Measurements from ENCODE around the gene AFAP1L2. TPM values are rescaled to one million over a fixed set of nuclear protein-coding genes. Genes with fewer than 3 reads are reported as not detected.

The AFAP1L2 gene
- total RNA-seq, 2 experiments from 2014 or later = 3.8 to 5.0 TPM

- H3K36me3 Mint-ChIP-seq = peaks cover 2% of the 10 kb centered on the region
- H3K27ac Mint-ChIP-seq = no peak overlapping the region
- POLR2A ChIA-PET = no interaction called here
- H3K4me1 Mint-ChIP-seq = peaks cover 12% of the 10 kb centered on the region
- no peak overlapping the region for H3K4me3 Mint-ChIP-seq
- H3K9me3 Mint-ChIP-seq = peaks cover 8% of the 10 kb centered on the region
- peaks cover 2% of the 10 kb centered on the region for H3K27me3 Mint-ChIP-seq
- ATAC-seq (ENCODE audit: low read depth) (no peak), DNase-seq (no peak)
These were observed 14.9 kb downstream of the AFAP1L2 start for GRCh38 chr10:114389426-114389825.

GRCh38 chr10:114388275-114388674, 16.0 kb downstream of the AFAP1L2 start:
- Mint-ChIP-seq H3K27me3 (peaks cover 2% of the 10 kb centered on the region), H3K4me3 (peak overlapping the region; percentile 3), H3K9me3 (peaks cover 8% of the 10 kb centered on the region), H3K27ac (peak overlapping the region; percentile 51), H3K36me3 (peaks cover 2% of the 10 kb centered on the region), H3K4me1 (peaks cover 10% of the 10 kb centered on the region)
- DNase-seq (no peak), ATAC-seq (ENCODE audit: low read depth) (peak; percentile 75)
- POLR2A ChIA-PET = no interaction called here

- POLR2A ChIA-PET = interaction anchor here (0.7 kb wide), 1 partner anchor 693 kb away, joined by 3 read pairs; no protein-coding TSS in a partner anchor
- H3K9me3 Mint-ChIP-seq = peaks cover 8% of the 10 kb centered on the region
- H3K4me1 Mint-ChIP-seq = peaks cover 10% of the 10 kb centered on the region
- no peak for DNase-seq
- H3K27ac Mint-ChIP-seq = no peak overlapping the region
- peaks cover 5% of the 10 kb centered on the region for H3K27me3 Mint-ChIP-seq
- peaks cover 2% of the 10 kb centered on the region for H3K36me3 Mint-ChIP-seq
- H3K4me3 Mint-ChIP-seq = no peak overlapping the region
- ATAC-seq (ENCODE audit: low read depth) = no peak
These were observed 16.5 kb downstream of the AFAP1L2 start for GRCh38 chr10:114387784-114388183.

GRCh38 chr10:114386452-114386851, 17.9 kb downstream of the AFAP1L2 start:
- peaks cover 13% of the 10 kb centered on the region for H3K27me3 Mint-ChIP-seq
- H3K4me3 Mint-ChIP-seq = no peak overlapping the region
- no peak for ATAC-seq (ENCODE audit: low read depth)
- peaks cover 10% of the 10 kb centered on the region for H3K4me1 Mint-ChIP-seq
- H3K9me3 Mint-ChIP-seq = peaks cover 8% of the 10 kb centered on the region
- peaks cover 2% of the 10 kb centered on the region for H3K36me3 Mint-ChIP-seq
- H3K27ac Mint-ChIP-seq = no peak overlapping the region
- no peak for DNase-seq
- POLR2A ChIA-PET = no interaction called here

GRCh38 chr10:114385557-114385956, 18.7 kb downstream of the AFAP1L2 start:
- DNase-seq = no peak
- Mint-ChIP-seq H3K4me3 (no peak overlapping the region), H3K4me1 (peaks cover 10% of the 10 kb centered on the region), H3K27ac (no peak overlapping the region), H3K27me3 (peaks cover 13% of the 10 kb centered on the region), H3K36me3 (peaks cover 2% of the 10 kb centered on the region), H3K9me3 (peaks cover 7% of the 10 kb centered on the region)
- POLR2A ChIA-PET = no interaction called here
- no peak for ATAC-seq (ENCODE audit: low read depth)

GRCh38 chr10:114384601-114385000, 19.7 kb downstream of the AFAP1L2 start:
- H3K27me3 Mint-ChIP-seq = peaks cover 16% of the 10 kb centered on the region
- peaks cover 2% of the 10 kb centered on the region for H3K36me3 Mint-ChIP-seq
- H3K27ac Mint-ChIP-seq = no peak overlapping the region
- DNase-seq = no peak
- H3K4me3 Mint-ChIP-seq = no peak overlapping the region
- peaks cover 4% of the 10 kb centered on the region for H3K9me3 Mint-ChIP-seq
- no peak for ATAC-seq (ENCODE audit: low read depth)
- POLR2A ChIA-PET = no interaction called here
- peaks cover 8% of the 10 kb centered on the region for H3K4me1 Mint-ChIP-seq

GRCh38 chr10:114384181-114384580, 20.1 kb downstream of the AFAP1L2 start:
- Mint-ChIP-seq H3K36me3 (peaks cover 2% of the 10 kb centered on the region), H3K4me1 (peaks cover 8% of the 10 kb centered on the region), H3K27ac (no peak overlapping the region), H3K9me3 (peaks cover 4% of the 10 kb centered on the region), H3K4me3 (no peak overlapping the region), H3K27me3 (peaks cover 16% of the 10 kb centered on the region)
- POLR2A ChIA-PET = no interaction called here
- DNase-seq = no peak
- ATAC-seq (ENCODE audit: low read depth) = no peak

- peaks cover 27% of the 10 kb centered on the region for H3K27me3 Mint-ChIP-seq
- H3K4me1 Mint-ChIP-seq = no peaks in the 10 kb centered on the region
- H3K4me3 Mint-ChIP-seq = no peak overlapping the region
- no peak overlapping the region for H3K27ac Mint-ChIP-seq
- ATAC-seq (ENCODE audit: low read depth) (no peak), DNase-seq (no peak)
- no peaks in the 10 kb centered on the region for H3K36me3 Mint-ChIP-seq
- H3K9me3 Mint-ChIP-seq = no peaks in the 10 kb centered on the region
- POLR2A ChIA-PET = no interaction called here
These were observed 23.5 kb downstream of the AFAP1L2 start for GRCh38 chr10:114380797-114381196.

GRCh38 chr10:114380060-114380459, 24.2 kb downstream of the AFAP1L2 start:
- peaks cover 27% of the 10 kb centered on the region for H3K27me3 Mint-ChIP-seq
- no peak for ATAC-seq (ENCODE audit: low read depth)
- H3K27ac Mint-ChIP-seq = no peak overlapping the region
- H3K36me3 Mint-ChIP-seq = no peaks in the 10 kb centered on the region
- H3K9me3 Mint-ChIP-seq = no peaks in the 10 kb centered on the region
- POLR2A ChIA-PET = no interaction called here
- H3K4me1 Mint-ChIP-seq = no peaks in the 10 kb centered on the region
- H3K4me3 Mint-ChIP-seq = no peak overlapping the region
- DNase-seq = no peak

GRCh38 chr10:114379631-114380041, 24.7 kb downstream of the AFAP1L2 start:
- no peaks in the 10 kb centered on the region for H3K9me3 Mint-ChIP-seq
- H3K27ac Mint-ChIP-seq = no peak overlapping the region
- H3K27me3 Mint-ChIP-seq = peaks cover 27% of the 10 kb centered on the region
- POLR2A ChIA-PET = no interaction called here
- H3K4me1 Mint-ChIP-seq = no peaks in the 10 kb centered on the region
- H3K36me3 Mint-ChIP-seq = no peaks in the 10 kb centered on the region
- no peak overlapping the region for H3K4me3 Mint-ChIP-seq
- ATAC-seq (ENCODE audit: low read depth) (no peak), DNase-seq (no peak)

- ATAC-seq (ENCODE audit: low read depth) (no peak), DNase-seq (no peak)
- POLR2A ChIA-PET = no interaction called here
- Mint-ChIP-seq H3K4me3 (no peak overlapping the region), H3K36me3 (no peaks in the 10 kb centered on the region), H3K4me1 (no peaks in the 10 kb centered on the region), H3K9me3 (no peaks in the 10 kb centered on the region), H3K27ac (no peak overlapping the region), H3K27me3 (peaks cover 15% of the 10 kb centered on the region)
These were observed 27.8 kb downstream of the AFAP1L2 start for GRCh38 chr10:114376523-114376922.

GRCh38 chr10:114375047-114375446, 29.3 kb downstream of the AFAP1L2 start:
- H3K27ac Mint-ChIP-seq = no peak overlapping the region
- ATAC-seq (ENCODE audit: low read depth) (no peak), DNase-seq (no peak)
- no peaks in the 10 kb centered on the region for H3K36me3 Mint-ChIP-seq
- no peak overlapping the region for H3K4me3 Mint-ChIP-seq
- POLR2A ChIA-PET = no interaction called here
- H3K27me3 Mint-ChIP-seq = peaks cover 15% of the 10 kb centered on the region
- H3K9me3 Mint-ChIP-seq = no peaks in the 10 kb centered on the region
- no peaks in the 10 kb centered on the region for H3K4me1 Mint-ChIP-seq

GRCh38 chr10:114374053-114374791, 30.1 kb downstream of the AFAP1L2 start:
- DNase-seq (no peak), ATAC-seq (ENCODE audit: low read depth) (no peak)
- no peaks in the 10 kb centered on the region for H3K9me3 Mint-ChIP-seq
- no peak overlapping the region for H3K4me3 Mint-ChIP-seq
- POLR2A ChIA-PET = no interaction called here
- no peaks in the 10 kb centered on the region for H3K36me3 Mint-ChIP-seq
- no peaks in the 10 kb centered on the region for H3K4me1 Mint-ChIP-seq
- H3K27me3 Mint-ChIP-seq = peaks cover 11% of the 10 kb centered on the region
- no peak overlapping the region for H3K27ac Mint-ChIP-seq

- POLR2A ChIA-PET = no interaction called here
- no peaks in the 10 kb centered on the region for H3K36me3 Mint-ChIP-seq
- H3K4me3 Mint-ChIP-seq = no peak overlapping the region
- H3K27me3 Mint-ChIP-seq = peaks cover 8% of the 10 kb centered on the region
- no peaks in the 10 kb centered on the region for H3K4me1 Mint-ChIP-seq
- no peaks in the 10 kb centered on the region for H3K9me3 Mint-ChIP-seq
- no peak for ATAC-seq (ENCODE audit: low read depth)
- no peak overlapping the region for H3K27ac Mint-ChIP-seq
- DNase-seq = no peak
These were observed 30.7 kb downstream of the AFAP1L2 start for GRCh38 chr10:114373631-114374030.
